ENCODE measurements around the gene YOD1. TPM values are rescaled to one million over a fixed set of nuclear protein-coding genes. Genes with fewer than 3 reads are reported as not detected.
A peak's percentile ranks its signal among the peaks of the same experiment; 100 is the strongest.

The YOD1 gene
- 10 to 100 TPM in 5 of 8 experiments, 1 to 10 TPM in 3; 5.9 to 31.6 (median 17.3) TPM for total RNA-seq

DNA sequence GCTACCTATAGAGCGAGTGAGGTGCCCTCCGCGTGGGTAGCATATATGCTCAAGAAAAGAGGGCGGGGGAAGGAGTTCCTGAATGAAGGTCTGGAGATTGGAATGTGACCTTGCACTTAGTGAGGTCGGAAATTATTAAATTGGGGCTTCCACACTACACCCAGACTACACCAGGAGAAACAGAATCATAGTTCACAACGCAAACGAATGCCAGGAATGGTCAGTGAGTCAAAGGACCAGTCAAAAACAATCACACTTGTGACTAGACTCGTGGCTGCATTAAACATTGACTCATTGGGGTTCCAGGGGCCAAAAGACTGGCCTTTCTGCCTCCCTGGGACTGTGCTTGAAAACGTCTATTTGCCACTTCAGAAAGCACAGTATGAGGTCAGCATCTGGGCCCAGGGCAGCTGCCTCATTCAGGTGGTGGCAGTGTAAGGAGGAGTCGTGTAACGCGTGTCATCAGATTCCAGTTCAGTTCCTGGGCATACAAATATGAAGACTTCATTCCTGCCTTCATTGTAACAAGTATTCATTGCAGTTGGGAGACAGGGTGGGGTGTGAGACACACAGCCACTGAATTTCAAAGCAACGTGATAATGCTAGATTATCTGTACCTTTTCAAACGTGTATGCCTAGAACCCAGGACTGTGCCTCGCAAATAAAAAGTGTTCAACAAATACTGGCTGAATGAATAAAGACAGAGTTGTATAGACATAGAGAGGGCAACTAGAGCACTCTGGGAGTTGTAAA, at the start of gene YOD1:
YOD1 (minus strand) TSS at position 18 of the 753 bp plus-strand sequence. CDS start 178 bp downstream, outside the sequence.
- ATAC-seq (replicated peaks in 6 of 8), result peak in 4 of 8 experiments; percentile 4 to 22 (median 6)
- in situ Hi-C loops (cut with MboI; ENCODE audit: low pct_unique_long_range_greater_than_20kb in 2 of 9, low sequenced_read_pairs in 9 of 9, unreplicated experiment in 9 of 9), result no loop called here
- WGBS, 10 experiments, result 33 to 71% (median 54%) methylated on average over 2 to 15 of the region's 15 CpGs; no CpG with 5 or more reads in 1 of the 10 experiments

GRCh38 chr1:207097871-207098324, 46.9 kb upstream of the YOD1 start:
- Histone ChIP-seq H3K27ac (no peak overlapping the region), H3K4me1 (replicated peaks in 1 of 2) (no peaks in the 10 kb centered on the region), H3K4me3 (no peak overlapping the region)
- 8 to 85% (median 66%) methylated on average over 1 to 3 of the region's 3 CpGs; no CpG with 5 or more reads in 2 of the 10 experiments for WGBS, 10 experiments
- peak in 2 of 8 experiments; percentile 49 to 79 for ATAC-seq (replicated peaks in 6 of 8)
- in situ Hi-C loops (cut with MboI; ENCODE audit: low pct_unique_long_range_greater_than_20kb in 2 of 9, low sequenced_read_pairs in 9 of 9, unreplicated experiment in 9 of 9), result loop anchor here in 5 of 9 experiments (10.0 to 25.0 kb wide), 4 partner anchors 164 to 389 kb away; partner anchors contain the start of gene CR1 (in 2 of the 5)

More for the DNA sequence above, at the start of gene YOD1:
- H3K4me1 ChIP-seq (replicated peaks in 1 of 2), result peaks cover 31 to 37% of the 10 kb centered on the region in 2 donors
- peak within 1 kb of the TSS; percentile 79 to 100 (median 98) for H3K4me3 ChIP-seq
- peak within 1 kb of the TSS; percentile 90 for H3K27ac ChIP-seq

- 0 to 67% (median 31%) methylated on average over 1 to 2 of the region's 2 CpGs for WGBS, 10 experiments
- no peaks in the 10 kb centered on the region for H3K4me1 ChIP-seq (replicated peaks in 1 of 2)
- ATAC-seq (replicated peaks in 6 of 8), result no peak
- in situ Hi-C loops (cut with MboI; ENCODE audit: low pct_unique_long_range_greater_than_20kb in 2 of 9, low sequenced_read_pairs in 9 of 9, unreplicated experiment in 9 of 9), result loop anchor here in 5 of 9 experiments (10.0 to 25.0 kb wide), 4 partner anchors 168 to 393 kb away; partner anchors contain the start of gene CR1 (in 2 of the 5)
- H3K27ac ChIP-seq, result no peak overlapping the region
- H3K4me3 ChIP-seq, result no peak overlapping the region
These were observed 42.9 kb upstream of the YOD1 start for GRCh38 chr1:207093944-207094343.

GRCh38 chr1:207091200-207091908, 40.3 kb upstream of the YOD1 start:
- WGBS, 10 experiments, result 65 to 92% (median 80%) methylated on average over 2 to 4 of the region's 4 CpGs; no CpG with 5 or more reads in 1 of the 10 experiments
- no peak overlapping the region for H3K27ac ChIP-seq
- in situ Hi-C loops (cut with MboI; ENCODE audit: low pct_unique_long_range_greater_than_20kb in 2 of 9, low sequenced_read_pairs in 9 of 9, unreplicated experiment in 9 of 9), result loop anchor here in 5 of 9 experiments (10.0 to 25.0 kb wide), 4 partner anchors 171 to 396 kb away; partner anchors contain the start of gene CR1 (in 2 of the 5)
- H3K4me3 ChIP-seq, result no peak overlapping the region
- no peaks in the 10 kb centered on the region for H3K4me1 ChIP-seq (replicated peaks in 1 of 2)
- ATAC-seq (replicated peaks in 6 of 8), result no peak

GRCh38 chr1:207089627-207090355, 38.8 kb upstream of the YOD1 start:
- no peak overlapping the region for H3K4me3 ChIP-seq
- WGBS, 10 experiments, result 40 to 100% (median 91%) methylated on average over 1 to 16 of the region's 17 CpGs; no CpG with 5 or more reads in 1 of the 10 experiments
- H3K27ac ChIP-seq, result no peak overlapping the region
- in situ Hi-C loops (cut with MboI; ENCODE audit: low pct_unique_long_range_greater_than_20kb in 2 of 9, low sequenced_read_pairs in 9 of 9, unreplicated experiment in 9 of 9), result loop anchor here in 5 of 9 experiments (10.0 to 25.0 kb wide), 4 partner anchors 173 to 398 kb away; partner anchors contain the start of gene CR1 (in 2 of the 5)
- no peak for ATAC-seq (replicated peaks in 6 of 8)
- H3K4me1 ChIP-seq (replicated peaks in 1 of 2), result no peaks in the 10 kb centered on the region

DNA sequence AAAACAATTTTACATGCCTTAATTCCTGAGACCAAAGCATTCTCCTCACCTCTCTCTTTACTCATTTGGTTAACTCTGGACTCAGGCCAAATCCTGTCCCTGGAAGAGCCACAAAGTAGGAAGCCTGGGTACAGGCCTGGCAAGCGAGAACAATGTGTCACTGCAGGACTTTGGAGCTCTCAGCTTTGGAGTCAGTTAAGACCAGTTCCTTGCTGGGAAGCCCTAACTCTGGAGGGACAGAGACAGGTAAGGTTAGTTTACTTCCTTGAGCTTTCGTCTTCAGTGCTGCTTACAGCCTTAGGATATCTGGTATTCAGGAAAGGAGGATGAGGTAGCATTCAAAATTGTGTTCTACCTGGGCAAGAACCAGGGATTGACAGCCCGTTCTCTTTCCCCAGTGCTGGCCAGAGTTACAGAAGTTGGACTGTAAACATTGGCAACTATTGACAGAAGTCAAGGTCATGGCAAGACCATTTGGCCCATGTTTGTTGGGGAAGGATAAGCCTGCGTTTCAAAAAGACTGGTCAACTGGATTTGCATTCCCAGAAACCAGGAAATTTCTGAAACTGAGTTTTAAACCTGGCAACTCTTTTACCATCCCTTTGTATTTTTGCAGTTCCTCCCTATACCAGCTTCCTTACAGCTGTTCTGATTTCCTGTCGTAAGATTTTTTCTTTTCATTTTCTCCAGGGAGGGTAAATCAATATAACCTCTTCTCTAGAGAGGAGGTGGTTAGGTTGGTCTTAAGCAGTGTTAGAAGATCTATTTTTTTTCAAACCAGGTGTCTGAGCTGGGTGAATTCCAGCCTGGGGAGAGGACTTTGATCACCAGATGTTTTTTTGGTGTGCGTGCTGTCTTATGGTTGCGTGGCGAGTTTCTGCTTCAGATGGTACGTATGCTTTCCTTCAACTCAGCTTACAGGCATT, 38.0 kb upstream of the YOD1 start, which contains the start of gene C4BPB:
C4BPB (plus strand) TSS at position 160 of the 926 bp plus-strand sequence; CDS start at position 832, 672 bp downstream.
- ATAC-seq (replicated peaks in 6 of 8), result no peak
- WGBS, 10 experiments, result 60 to 97% (median 81%) methylated on average over 1 to 9 of the region's 9 CpGs; no CpG with 5 or more reads in 1 of the 10 experiments
- in situ Hi-C loops (cut with MboI; ENCODE audit: low pct_unique_long_range_greater_than_20kb in 2 of 9, low sequenced_read_pairs in 9 of 9, unreplicated experiment in 9 of 9), result loop anchor here in 5 of 9 experiments (25.0 kb wide), 3 partner anchors 173 to 398 kb away; partner anchors contain the start of gene CR1 (in 2 of the 5)

GRCh38 chr1:207088161-207088560, 37.2 kb upstream of the YOD1 start:
- Histone ChIP-seq H3K4me1 (replicated peaks in 1 of 2) (no peaks in the 10 kb centered on the region), H3K27ac (no peak overlapping the region), H3K4me3 (no peak overlapping the region)
- ATAC-seq (replicated peaks in 6 of 8), result no peak
- in situ Hi-C loops (cut with MboI; ENCODE audit: low pct_unique_long_range_greater_than_20kb in 2 of 9, low sequenced_read_pairs in 9 of 9, unreplicated experiment in 9 of 9), result loop anchor here in 5 of 9 experiments (25.0 kb wide), 3 partner anchors 174 to 399 kb away; partner anchors contain the start of gene CR1 (in 2 of the 5)
- 46 to 100% (median 82%) methylated on average over 1 to 2 of the region's 2 CpGs for WGBS, 10 experiments

More for the DNA sequence above, 38.0 kb upstream of the YOD1 start, which contains the start of gene C4BPB:
- no peaks in the 10 kb centered on the region for H3K4me1 ChIP-seq (replicated peaks in 1 of 2)
- H3K27ac ChIP-seq, result no peak within 1 kb of the TSS
- no peak within 1 kb of the TSS for H3K4me3 ChIP-seq

DNA sequence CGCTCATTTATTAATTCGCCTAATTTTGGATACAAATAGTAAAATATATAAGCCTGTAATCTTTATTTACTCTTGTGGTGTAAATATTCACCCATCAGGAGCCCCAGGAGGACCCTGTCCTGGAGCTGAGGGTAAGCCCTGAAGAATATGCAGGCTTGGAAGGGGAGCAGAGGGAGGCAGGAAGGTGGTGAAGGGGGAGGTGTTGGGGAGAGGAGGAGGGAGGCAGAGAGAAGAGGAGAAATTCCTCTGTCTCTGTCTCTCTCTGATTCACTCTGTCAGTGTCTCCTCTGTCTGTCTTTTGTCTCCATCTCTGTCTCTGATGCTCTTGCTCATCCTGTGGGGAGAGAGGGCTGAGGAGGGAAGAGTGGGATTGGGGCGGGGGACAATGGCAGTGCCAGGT, 34.9 kb upstream of the YOD1 start:
- in situ Hi-C loops (cut with MboI; ENCODE audit: low pct_unique_long_range_greater_than_20kb in 2 of 9, low sequenced_read_pairs in 9 of 9, unreplicated experiment in 9 of 9), result loop anchor here in 5 of 9 experiments (25.0 kb wide), 3 partner anchors 176 to 401 kb away; partner anchors contain the start of gene CR1 (in 2 of the 5)
- H3K27ac ChIP-seq, result no peak overlapping the region
- WGBS, 10 experiments, result 0 to 100% (median 57%) methylated on average over 1 to 3 of the region's 3 CpGs
- H3K4me3 ChIP-seq, result no peak overlapping the region
- no peak for ATAC-seq (replicated peaks in 6 of 8)
- no peaks in the 10 kb centered on the region for H3K4me1 ChIP-seq (replicated peaks in 1 of 2)

DNA sequence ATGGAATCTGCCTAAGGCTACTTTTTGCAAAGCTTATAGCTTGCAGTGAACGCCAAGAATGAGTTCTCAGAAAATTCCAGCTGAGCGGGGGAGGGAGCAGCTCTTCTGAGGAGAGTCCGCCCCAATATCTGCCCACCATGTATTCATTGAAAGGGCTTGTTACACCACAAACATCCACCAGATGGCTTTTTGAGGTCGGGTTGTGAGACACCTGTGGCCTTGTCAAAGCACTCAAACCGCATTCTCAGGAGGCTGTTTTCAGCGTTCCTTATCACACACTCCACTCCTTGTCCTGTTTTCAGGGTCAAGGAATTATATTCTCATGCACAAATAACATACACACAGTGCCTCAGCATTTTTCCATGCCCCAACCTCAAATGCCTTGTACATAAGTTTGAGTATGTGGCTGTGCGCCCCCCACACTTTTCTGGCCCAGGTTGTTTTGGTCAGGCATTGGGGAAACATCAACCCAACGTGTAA, 33.7 kb upstream of the YOD1 start:
- ATAC-seq (replicated peaks in 6 of 8), result peak; percentile 49 to 96 (median 68)
- in situ Hi-C loops (cut with MboI; ENCODE audit: low pct_unique_long_range_greater_than_20kb in 2 of 9, low sequenced_read_pairs in 9 of 9, unreplicated experiment in 9 of 9), result loop anchor here in 5 of 9 experiments (25.0 kb wide), 3 partner anchors 178 to 403 kb away; partner anchors contain the start of gene CR1 (in 2 of the 5)
- H3K27ac ChIP-seq, result no peak overlapping the region
- WGBS, 10 experiments, result 0 to 51% (median 36%) methylated on average over 2 to 8 of the region's 8 CpGs; no CpG with 5 or more reads in 2 of the 10 experiments
- H3K4me1 ChIP-seq (replicated peaks in 1 of 2), result no peaks in the 10 kb centered on the region
- H3K4me3 ChIP-seq, result no peak overlapping the region

- WGBS, 10 experiments, result 0 to 71% (median 60%) methylated on average over 1 to 2 of the region's 2 CpGs; no CpG with 5 or more reads in 1 of the 10 experiments
- ATAC-seq (replicated peaks in 6 of 8), result peak in 3 of 8 experiments; percentile 52 to 63 (median 61)
- no peak overlapping the region for H3K27ac ChIP-seq
- no peak overlapping the region for H3K4me3 ChIP-seq
- H3K4me1 ChIP-seq (replicated peaks in 1 of 2), result no peaks in the 10 kb centered on the region
- in situ Hi-C loops (cut with MboI; ENCODE audit: low pct_unique_long_range_greater_than_20kb in 2 of 9, low sequenced_read_pairs in 9 of 9, unreplicated experiment in 9 of 9), result loop anchor here in 5 of 9 experiments (25.0 kb wide), 3 partner anchors 178 to 403 kb away; partner anchors contain the start of gene CR1 (in 2 of the 5)
These were observed 33.2 kb upstream of the YOD1 start for GRCh38 chr1:207084232-207084631.

- Histone ChIP-seq H3K4me1 (replicated peaks in 1 of 2) (no peaks in the 10 kb centered on the region), H3K4me3 (no peak overlapping the region), H3K27ac (no peak overlapping the region)
- 14 to 100% (median 78%) methylated on average over 1 to 2 of the region's 2 CpGs; no CpG with 5 or more reads in 2 of the 10 experiments for whole genome bisulfite sequencing, 10 experiments
- in situ Hi-C loops (cut with MboI; ENCODE audit: low pct_unique_long_range_greater_than_20kb in 2 of 9, low sequenced_read_pairs in 9 of 9, unreplicated experiment in 9 of 9), result loop anchor here in 5 of 9 experiments (25.0 kb wide), 3 partner anchors 180 to 405 kb away; partner anchors contain the start of gene CR1 (in 2 of the 5)
- ATAC-seq (replicated peaks in 6 of 8), result no peak
These were observed 30.8 kb upstream of the YOD1 start for GRCh38 chr1:207081806-207082205.

Measured in motor neuron (in vitro differentiated cells).